ENCODE measurements around the gene TRAF3IP1. TPM values are rescaled to one million over a fixed set of nuclear protein-coding genes. Genes with fewer than 3 reads are reported as not detected.

The TRAF3IP1 gene
- total RNA-seq, 1 donor from 2014 or later = 25.3 TPM

DNA sequence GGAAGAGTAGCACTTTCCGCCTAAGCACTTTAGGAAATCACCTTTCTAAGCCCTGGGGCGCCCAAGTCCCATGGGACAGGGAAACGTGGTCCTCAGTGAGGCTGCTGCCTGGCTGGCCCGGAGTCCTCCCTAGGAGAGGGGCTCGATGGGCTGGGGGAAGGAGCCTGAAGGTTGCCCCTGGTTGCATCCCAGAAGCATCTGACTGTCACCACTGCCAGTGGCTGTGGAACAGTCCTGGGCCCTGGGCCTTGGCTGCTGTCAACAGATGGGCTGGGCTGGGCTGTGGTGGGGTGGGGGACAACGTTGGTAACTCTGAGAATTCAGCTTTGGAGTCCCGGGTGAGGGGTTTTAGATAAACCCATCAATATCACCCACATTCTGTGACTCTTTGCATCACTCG, 128.9 kb downstream of the TRAF3IP1 start:
- DNase-seq (ENCODE audit: low read depth) = no peak

DNA sequence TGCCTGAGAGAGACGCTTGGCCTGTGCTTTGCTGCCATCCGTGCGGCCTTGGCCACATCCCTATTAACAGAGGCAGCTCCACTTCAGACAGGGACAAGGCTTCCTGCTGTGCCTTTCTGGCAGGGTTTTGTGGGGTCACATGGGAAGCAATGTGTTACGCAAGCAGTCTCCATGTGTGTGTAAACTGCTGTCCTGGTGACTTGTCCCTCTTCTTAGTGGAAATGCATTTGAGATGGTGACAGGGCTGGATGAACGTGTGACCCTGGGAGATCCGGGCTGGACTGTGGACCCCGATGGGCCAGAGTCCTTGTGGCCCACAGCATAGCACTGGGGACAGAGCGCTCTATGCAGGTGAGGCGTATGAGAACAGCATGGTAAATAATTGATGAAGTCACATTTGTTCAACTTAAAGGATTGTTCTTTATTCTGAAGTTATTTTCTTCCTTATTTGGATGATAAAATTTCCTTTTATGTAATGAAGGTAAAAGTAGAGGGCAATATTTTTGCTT, 129.6 kb downstream of the TRAF3IP1 start:
- DNase-seq (ENCODE audit: low read depth) = peak; percentile 49

DNA sequence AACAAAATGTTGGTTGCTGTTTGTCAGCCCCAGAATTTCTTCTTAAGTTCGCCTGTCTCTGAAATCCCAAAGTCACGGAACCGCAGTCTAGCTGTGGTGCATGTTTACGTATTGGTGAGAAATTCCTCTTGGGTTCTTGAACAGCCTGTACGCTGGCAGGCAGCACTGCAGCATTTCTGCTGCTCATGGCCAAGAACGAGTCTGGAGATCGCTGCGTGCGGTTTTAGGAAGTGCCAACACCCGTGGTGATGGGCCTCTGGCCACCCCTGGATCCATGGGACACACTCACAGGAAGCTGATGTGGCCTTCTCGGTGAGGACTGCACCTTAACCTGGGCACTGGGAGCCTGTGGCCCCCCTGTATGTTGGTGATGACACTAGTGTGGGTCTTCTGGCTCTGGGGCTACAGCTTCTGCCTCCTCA, 130.1 kb downstream of the TRAF3IP1 start:
- DNase-seq (ENCODE audit: low read depth) = no peak

Other genes with a start within 250 kb of the TRAF3IP1 start
- 0.85 and 4.5 TPM in 2 replicates for gene ESPNL, start 220.2 kb upstream of the TRAF3IP1 start, total RNA-seq
- gene KLHL30, start 181.8 kb upstream of the TRAF3IP1 start, total RNA-seq = 0.40 and 0.87 TPM in 2 replicates
- 10.4 and 13.9 TPM in 2 replicates for gene ERFE, start 161.5 kb upstream of the TRAF3IP1 start, total RNA-seq
- 11.8 and 20.7 TPM in 2 replicates for gene ILKAP, start 116.8 kb upstream of the TRAF3IP1 start, total RNA-seq
- gene HES6, start 80.5 kb upstream of the TRAF3IP1 start, total RNA-seq = 2.4 and 15.6 TPM in 2 replicates
- 1.0 and 3.7 TPM in 2 replicates for gene PER2, start 31.9 kb upstream of the TRAF3IP1 start, total RNA-seq
- gene ASB1, start 106.4 kb downstream of the TRAF3IP1 start, total RNA-seq = 22.1 and 32.0 TPM in 2 replicates